ENCODE measurements around the gene CHCHD3. TPM values are rescaled to one million over a fixed set of nuclear protein-coding genes. Genes with fewer than 3 reads are reported as not detected.

CHCHD3 gene
- total and polyA plus RNA-seq, 2 of the 4 experiments (the other 2 are of a cell fraction) = 56.9 to 141 TPM

DNA sequence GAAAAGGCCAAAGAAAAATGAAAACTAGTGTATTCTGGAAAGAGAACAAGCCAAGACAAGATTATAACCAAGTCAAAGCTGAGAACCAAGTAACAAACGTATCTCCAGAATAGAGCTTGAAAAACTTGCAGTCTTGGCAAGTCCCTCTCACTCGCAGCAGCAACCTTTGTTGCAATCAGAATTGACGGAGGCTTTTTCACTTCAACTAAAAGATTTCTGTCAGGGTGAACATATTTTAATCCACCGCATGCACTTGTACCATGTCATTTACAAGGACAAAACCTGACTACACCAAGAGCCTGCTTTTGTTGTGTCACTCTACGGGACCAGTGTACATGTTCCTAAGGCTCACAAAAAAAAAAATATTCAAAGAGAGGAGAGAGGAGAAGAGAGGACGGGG is 122.0 kb downstream of the CHCHD3 start:
- no peak overlapping the region for H4K91ac ChIP-seq (ENCODE audit: insufficient read depth, low read depth, low read length)
- no peak overlapping the region for H3K4ac ChIP-seq (ENCODE audit: low read depth, low read length)
- no peak overlapping the region for H3K56ac ChIP-seq (ENCODE audit: extremely low read depth, insufficient read depth, low read length)
- no peak overlapping the region for H3K4me3 ChIP-seq (ENCODE audit: insufficient read depth, low read depth, low read length)
- H3K14ac ChIP-seq (replicated peaks; ENCODE audit: low read depth, low read length) = no peak overlapping the region
- dilution Hi-C loops (cut with HindIII; ENCODE audit: low sequenced_read_pairs, unreplicated experiment) (no loop called here), in situ Hi-C loops (cut with MboI; ENCODE audit: low sequenced_read_pairs) (no loop called here), intact Hi-C loops (cut with micrococcal nuclease) (no loop called here)
- WGBS, 2 experiments (ENCODE audit: extremely low coverage in 2 of 2, insufficient read length in 1 of 2) = no CpG with 5 or more reads among the region's 6 CpGs
- H2BK15ac ChIP-seq (ENCODE audit: low read depth, low read length) = no peak overlapping the region
- H2AK9ac ChIP-seq (replicated peaks; ENCODE audit: low read depth, low read length, poor library complexity) = no peak overlapping the region
- H2BK5ac ChIP-seq (ENCODE audit: low read depth, low read length, poor library complexity, severe bottlenecking) = no peak overlapping the region
- no peak overlapping the region for H2BK20ac ChIP-seq (ENCODE audit: low read depth, low read length)
- no peak overlapping the region for H3K9ac ChIP-seq (ENCODE audit: low read depth, low read length)
- ATAC-seq (ENCODE audit: low read depth) (no peak), DNase-seq (no peak)
- no peak overlapping the region for H2AFZ ChIP-seq (replicated peaks; ENCODE audit: low read length, poor library complexity)
- no peaks in the 10 kb centered on the region for H3K4me1 ChIP-seq (ENCODE audit: control insufficient read depth, insufficient read depth, low read length)
- no peak overlapping the region for H3K27ac ChIP-seq (ENCODE audit: insufficient read depth, low read length)
- no peak overlapping the region for H2AK5ac ChIP-seq (ENCODE audit: low read depth, low read length)
- TF ChIP-seq FOS (IDR thresholded peaks at IDR 0.05; ENCODE audit: low read depth, low read length) (no peak), RAD21 (IDR thresholded peaks at IDR 0.05; ENCODE audit: low read length) (no peak), MAZ (IDR thresholded peaks at IDR 0.05; ENCODE audit: borderline replicate concordance, low read depth, low read length) (no peak), RCOR1 (IDR thresholded peaks at IDR 0.05; ENCODE audit: insufficient replicate concordance, low read length) (no peak), CHD1 (IDR thresholded peaks at IDR 0.05; ENCODE audit: low read depth, low read length) (no peak), MXI1 (IDR thresholded peaks at IDR 0.05; ENCODE audit: borderline replicate concordance, low read depth, low read length) (no peak), SMC3 (IDR thresholded peaks at IDR 0.05; ENCODE audit: low read depth, low read length) (no peak)
- TF ChIP-seq, protein P1, sequence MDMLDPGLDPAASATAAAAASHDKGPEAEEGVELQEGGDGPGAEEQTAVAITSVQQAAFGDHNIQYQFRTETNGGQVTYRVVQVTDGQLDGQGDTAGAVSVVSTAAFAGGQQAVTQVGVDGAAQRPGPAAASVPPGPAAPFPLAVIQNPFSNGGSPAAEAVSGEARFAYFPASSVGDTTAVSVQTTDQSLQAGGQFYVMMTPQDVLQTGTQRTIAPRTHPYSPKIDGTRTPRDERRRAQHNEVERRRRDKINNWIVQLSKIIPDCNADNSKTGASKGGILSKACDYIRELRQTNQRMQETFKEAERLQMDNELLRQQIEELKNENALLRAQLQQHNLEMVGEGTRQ (IDR thresholded peaks at IDR 0.05; ENCODE audit: low read depth, low read length) = no peak
- TF ChIP-seq, protein P2, sequence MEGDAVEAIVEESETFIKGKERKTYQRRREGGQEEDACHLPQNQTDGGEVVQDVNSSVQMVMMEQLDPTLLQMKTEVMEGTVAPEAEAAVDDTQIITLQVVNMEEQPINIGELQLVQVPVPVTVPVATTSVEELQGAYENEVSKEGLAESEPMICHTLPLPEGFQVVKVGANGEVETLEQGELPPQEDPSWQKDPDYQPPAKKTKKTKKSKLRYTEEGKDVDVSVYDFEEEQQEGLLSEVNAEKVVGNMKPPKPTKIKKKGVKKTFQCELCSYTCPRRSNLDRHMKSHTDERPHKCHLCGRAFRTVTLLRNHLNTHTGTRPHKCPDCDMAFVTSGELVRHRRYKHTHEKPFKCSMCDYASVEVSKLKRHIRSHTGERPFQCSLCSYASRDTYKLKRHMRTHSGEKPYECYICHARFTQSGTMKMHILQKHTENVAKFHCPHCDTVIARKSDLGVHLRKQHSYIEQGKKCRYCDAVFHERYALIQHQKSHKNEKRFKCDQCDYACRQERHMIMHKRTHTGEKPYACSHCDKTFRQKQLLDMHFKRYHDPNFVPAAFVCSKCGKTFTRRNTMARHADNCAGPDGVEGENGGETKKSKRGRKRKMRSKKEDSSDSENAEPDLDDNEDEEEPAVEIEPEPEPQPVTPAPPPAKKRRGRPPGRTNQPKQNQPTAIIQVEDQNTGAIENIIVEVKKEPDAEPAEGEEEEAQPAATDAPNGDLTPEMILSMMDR (conservative IDR thresholded peaks at IDR 0.05; ENCODE audit: low read depth, low read length) = no peak
- no TSS peak for BruUV-seq (replicated peaks)
- H4K5ac ChIP-seq (ENCODE audit: low read depth, low read length) = no peak overlapping the region
- H2BK120ac ChIP-seq (ENCODE audit: low read depth, low read length) = no peak overlapping the region
- no peaks in the 10 kb centered on the region for H3K36me3 ChIP-seq (ENCODE audit: control insufficient read depth, insufficient read depth, low read length)
- peaks cover 2% of the 10 kb centered on the region for H3K9me1 ChIP-seq (ENCODE audit: insufficient read depth, low read length)
- POLR2A ChIA-PET (ENCODE audit: unreplicated experiment) = no interaction called here
- H3K4me2 ChIP-seq (ENCODE audit: low read depth, low read length) = no peak overlapping the region
- H3K23ac ChIP-seq (ENCODE audit: low read depth, low read length) = no peak overlapping the region
- CTCF ChIA-PET = interaction anchor here (0.6 kb wide), 2 partner anchors 38 to 1008 kb away, joined by 3 read pairs; no protein-coding TSS in a partner anchor
- H3K79me1 ChIP-seq (ENCODE audit: low read depth in 1 of 2, low read length in 2 of 2) = peaks cover 8 to 9% of the 10 kb centered on the region in 2 experiments; a peak in 3 of 4 replicates
- H3K9me3 ChIP-seq (ENCODE audit: control insufficient read depth, insufficient read depth, low read length) = no peaks in the 10 kb centered on the region
- no peaks in the 10 kb centered on the region; the same call in 1 of the 2 replicates for H4K20me1 ChIP-seq (ENCODE audit: insufficient read depth, low read length)
- no peak overlapping the region for H4K8ac ChIP-seq (ENCODE audit: low read depth in 2 of 2, low read length in 2 of 2)
- H3K27me3 ChIP-seq (ENCODE audit: control insufficient read depth, insufficient read depth, low read length) = no peaks in the 10 kb centered on the region
- H3K18ac ChIP-seq (ENCODE audit: low read depth, low read length) = no peak overlapping the region
